ENCODE data around the gene SEL1L2. TPM values are rescaled to one million over a fixed set of nuclear protein-coding genes. Genes with fewer than 3 reads are reported as not detected.

The SEL1L2 gene
- total RNA-seq, 3 donors from 2014 or later, result not detected

DNA sequence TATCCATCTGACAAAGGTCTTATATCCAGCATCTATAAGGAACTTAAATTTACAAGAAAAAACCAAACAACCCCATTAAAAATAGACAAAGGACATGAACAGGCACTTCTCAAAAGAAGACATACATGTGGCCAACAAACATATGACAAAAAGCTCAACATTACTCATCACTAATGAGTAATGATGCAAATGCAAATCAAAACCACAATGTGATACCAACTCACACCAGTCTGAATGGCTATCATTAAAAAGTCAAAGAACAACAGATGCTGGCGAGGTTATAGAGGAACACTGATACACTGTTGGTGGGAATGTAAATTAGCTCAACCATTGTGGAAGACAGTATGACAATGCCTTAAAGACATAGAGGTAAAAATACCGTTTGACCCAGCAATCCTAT lies 18.8 kb upstream of the SEL1L2 start:
- Histone ChIP-seq H3K4me3 (no peak overlapping the region), H3K9me3 (peaks cover 7% of the 10 kb centered on the region), H3K36me3 (ENCODE audit: low read depth) (no peaks in the 10 kb centered on the region), H3K4me1 (ENCODE audit: low read depth) (no peaks in the 10 kb centered on the region)
- intact Hi-C loops (cut with DNase I, micrococcal nuclease), result no loop called here
- DNase-seq (no peak), ATAC-seq (no peak)
- TF ChIP-seq, protein P1, sequence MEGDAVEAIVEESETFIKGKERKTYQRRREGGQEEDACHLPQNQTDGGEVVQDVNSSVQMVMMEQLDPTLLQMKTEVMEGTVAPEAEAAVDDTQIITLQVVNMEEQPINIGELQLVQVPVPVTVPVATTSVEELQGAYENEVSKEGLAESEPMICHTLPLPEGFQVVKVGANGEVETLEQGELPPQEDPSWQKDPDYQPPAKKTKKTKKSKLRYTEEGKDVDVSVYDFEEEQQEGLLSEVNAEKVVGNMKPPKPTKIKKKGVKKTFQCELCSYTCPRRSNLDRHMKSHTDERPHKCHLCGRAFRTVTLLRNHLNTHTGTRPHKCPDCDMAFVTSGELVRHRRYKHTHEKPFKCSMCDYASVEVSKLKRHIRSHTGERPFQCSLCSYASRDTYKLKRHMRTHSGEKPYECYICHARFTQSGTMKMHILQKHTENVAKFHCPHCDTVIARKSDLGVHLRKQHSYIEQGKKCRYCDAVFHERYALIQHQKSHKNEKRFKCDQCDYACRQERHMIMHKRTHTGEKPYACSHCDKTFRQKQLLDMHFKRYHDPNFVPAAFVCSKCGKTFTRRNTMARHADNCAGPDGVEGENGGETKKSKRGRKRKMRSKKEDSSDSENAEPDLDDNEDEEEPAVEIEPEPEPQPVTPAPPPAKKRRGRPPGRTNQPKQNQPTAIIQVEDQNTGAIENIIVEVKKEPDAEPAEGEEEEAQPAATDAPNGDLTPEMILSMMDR (IDR thresholded peaks at IDR 0.05), result no peak

GRCh38 chr20:14005996-14006395 lies 15.6 kb upstream of the SEL1L2 start:
- no peak for DNase-seq
- TF ChIP-seq, protein P1 (IDR thresholded peaks at IDR 0.05), result no peak
- peak; percentile 84 for ATAC-seq

DNA sequence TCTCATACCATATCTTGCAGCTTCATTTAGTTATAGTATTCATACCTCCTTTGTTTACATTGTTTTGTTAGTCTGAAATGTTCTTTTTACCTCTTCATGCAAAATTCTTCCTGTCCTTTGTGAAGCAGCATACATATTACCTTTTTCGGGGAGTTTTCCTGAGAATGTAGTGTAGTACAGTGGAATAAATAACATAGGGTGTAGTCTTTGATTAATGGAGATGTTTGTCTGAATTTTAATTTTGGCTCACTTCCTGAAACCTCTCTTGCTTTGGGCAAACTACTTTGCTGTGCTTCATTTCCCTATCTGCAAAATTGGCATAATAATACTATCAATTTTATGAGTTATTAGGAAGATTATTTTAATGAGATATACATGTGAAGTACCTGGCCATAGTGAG lies 10.5 kb upstream of the SEL1L2 start:
- no peak for ATAC-seq
- intact Hi-C loops (cut with DNase I, micrococcal nuclease), result no loop called here

More at GRCh38 chr20:14005996-14006395, 15.6 kb upstream of the SEL1L2 start:
- H3K9me3 ChIP-seq, result no peaks in the 10 kb centered on the region
- no peak overlapping the region for H3K4me3 ChIP-seq
- intact Hi-C loops (cut with DNase I, micrococcal nuclease), result no loop called here
- no peaks in the 10 kb centered on the region for H3K36me3 ChIP-seq (ENCODE audit: low read depth)
- no peaks in the 10 kb centered on the region for H3K4me1 ChIP-seq (ENCODE audit: low read depth)

GRCh38 chr20:13996265-13996664 lies 5.9 kb upstream of the SEL1L2 start:
- Histone ChIP-seq H3K9me3 (peaks cover 9% of the 10 kb centered on the region), H3K4me3 (peak overlapping the region; percentile 29), H3K4me1 (ENCODE audit: low read depth) (no peaks in the 10 kb centered on the region), H3K36me3 (ENCODE audit: low read depth) (no peaks in the 10 kb centered on the region)
- DNase-seq (peak in 1 of 3 donors; percentile 11), ATAC-seq (no peak)
- TF ChIP-seq, protein P1 (IDR thresholded peaks at IDR 0.05), result no peak
- intact Hi-C loops (cut with DNase I, micrococcal nuclease), result no loop called here

More for the DNA sequence above, 10.5 kb upstream of the SEL1L2 start:
- no peaks in the 10 kb centered on the region for H3K9me3 ChIP-seq
- no peak for DNase-seq
- H3K36me3 ChIP-seq (ENCODE audit: low read depth), result no peaks in the 10 kb centered on the region
- no peaks in the 10 kb centered on the region for H3K4me1 ChIP-seq (ENCODE audit: low read depth)
- TF ChIP-seq, protein P1 (IDR thresholded peaks at IDR 0.05), result no peak
- H3K4me3 ChIP-seq, result no peak overlapping the region

- ATAC-seq, result peak; percentile 70
- Histone ChIP-seq H3K4me1 (ENCODE audit: low read depth) (no peaks in the 10 kb centered on the region), H3K36me3 (ENCODE audit: low read depth) (no peaks in the 10 kb centered on the region), H3K4me3 (peak overlapping the region; percentile 29), H3K9me3 (peaks cover 9% of the 10 kb centered on the region)
- DNase-seq, result peak; percentile 65 to 78 (median 69)
- TF ChIP-seq, protein P1 (IDR thresholded peaks at IDR 0.05), result no peak
- intact Hi-C loops (cut with DNase I, micrococcal nuclease), result no loop called here
Observed at GRCh38 chr20:13995841-13996240, 5.4 kb upstream of the SEL1L2 start.

Measured in mucosa of descending colon (tissue), 3 donors.